ENCODE data around the gene STAC. TPM values are rescaled to one million over a fixed set of nuclear protein-coding genes. Genes with fewer than 3 reads are reported as not detected.

Gene STAC
- total RNA-seq, 1 donor from 2014 or later = not detected

DNA sequence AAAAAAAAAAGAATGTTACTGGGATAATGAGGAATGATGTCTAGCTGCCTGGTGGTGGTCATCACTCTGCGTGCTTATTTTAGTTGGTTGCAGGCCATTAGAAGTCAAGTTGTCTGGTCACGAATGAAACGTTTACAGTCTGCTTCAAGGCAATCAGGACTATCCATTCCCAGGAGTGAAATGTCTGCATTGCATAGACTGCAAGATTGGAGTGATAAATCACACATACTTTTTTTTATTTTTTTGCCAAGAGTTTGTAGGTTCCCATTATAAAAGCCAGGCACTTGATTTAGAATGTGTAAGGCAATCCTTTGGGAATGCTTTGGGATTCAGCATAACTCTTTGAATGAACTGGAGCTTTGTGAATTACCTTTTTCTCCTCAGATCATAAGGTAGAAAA, 132.3 kb downstream of the STAC start:
- H3K27ac Mint-ChIP-seq (ENCODE audit: unreplicated experiment) = no peak overlapping the region

GRCh38 chr3:36514171-36514570, 133.9 kb downstream of the STAC start:
- Mint-ChIP-seq H3K36me3 (ENCODE audit: unreplicated experiment) (no peaks in the 10 kb centered on the region), H3K27ac (ENCODE audit: unreplicated experiment) (no peak overlapping the region), H3K9me3 (ENCODE audit: unreplicated experiment) (no peaks in the 10 kb centered on the region), H3K27me3 (ENCODE audit: unreplicated experiment) (peaks cover 2% of the 10 kb centered on the region), H3K4me1 (ENCODE audit: unreplicated experiment) (no peaks in the 10 kb centered on the region), H3K4me3 (ENCODE audit: unreplicated experiment) (no peak overlapping the region)
- TF ChIP-seq, protein P1, sequence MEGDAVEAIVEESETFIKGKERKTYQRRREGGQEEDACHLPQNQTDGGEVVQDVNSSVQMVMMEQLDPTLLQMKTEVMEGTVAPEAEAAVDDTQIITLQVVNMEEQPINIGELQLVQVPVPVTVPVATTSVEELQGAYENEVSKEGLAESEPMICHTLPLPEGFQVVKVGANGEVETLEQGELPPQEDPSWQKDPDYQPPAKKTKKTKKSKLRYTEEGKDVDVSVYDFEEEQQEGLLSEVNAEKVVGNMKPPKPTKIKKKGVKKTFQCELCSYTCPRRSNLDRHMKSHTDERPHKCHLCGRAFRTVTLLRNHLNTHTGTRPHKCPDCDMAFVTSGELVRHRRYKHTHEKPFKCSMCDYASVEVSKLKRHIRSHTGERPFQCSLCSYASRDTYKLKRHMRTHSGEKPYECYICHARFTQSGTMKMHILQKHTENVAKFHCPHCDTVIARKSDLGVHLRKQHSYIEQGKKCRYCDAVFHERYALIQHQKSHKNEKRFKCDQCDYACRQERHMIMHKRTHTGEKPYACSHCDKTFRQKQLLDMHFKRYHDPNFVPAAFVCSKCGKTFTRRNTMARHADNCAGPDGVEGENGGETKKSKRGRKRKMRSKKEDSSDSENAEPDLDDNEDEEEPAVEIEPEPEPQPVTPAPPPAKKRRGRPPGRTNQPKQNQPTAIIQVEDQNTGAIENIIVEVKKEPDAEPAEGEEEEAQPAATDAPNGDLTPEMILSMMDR (IDR thresholded peaks at IDR 0.05) = no peak
- DNase-seq (ENCODE audit: extremely low spot score, unreplicated experiment) = no peak

More for the DNA sequence above, 132.3 kb downstream of the STAC start:
- no peak overlapping the region for H3K4me3 Mint-ChIP-seq (ENCODE audit: unreplicated experiment)
- H3K36me3 Mint-ChIP-seq (ENCODE audit: unreplicated experiment) = no peaks in the 10 kb centered on the region
- no peaks in the 10 kb centered on the region for H3K4me1 Mint-ChIP-seq (ENCODE audit: unreplicated experiment)
- DNase-seq (ENCODE audit: extremely low spot score, unreplicated experiment) = no peak
- TF ChIP-seq, protein P1 (IDR thresholded peaks at IDR 0.05) = no peak
- peaks cover 2% of the 10 kb centered on the region for H3K27me3 Mint-ChIP-seq (ENCODE audit: unreplicated experiment)
- no peaks in the 10 kb centered on the region for H3K9me3 Mint-ChIP-seq (ENCODE audit: unreplicated experiment)

GRCh38 chr3:36519682-36520081, 139.4 kb downstream of the STAC start:
- H3K27ac Mint-ChIP-seq (ENCODE audit: unreplicated experiment) = no peak overlapping the region

GRCh38 chr3:36520241-36521006, 140.1 kb downstream of the STAC start:
- H3K9me3 Mint-ChIP-seq (ENCODE audit: unreplicated experiment) = no peaks in the 10 kb centered on the region
- no peak for DNase-seq (ENCODE audit: extremely low spot score, unreplicated experiment)
- no peak overlapping the region for H3K4me3 Mint-ChIP-seq (ENCODE audit: unreplicated experiment)
- TF ChIP-seq, protein P1 (IDR thresholded peaks at IDR 0.05) = no peak
- H3K27ac Mint-ChIP-seq (ENCODE audit: unreplicated experiment) = no peak overlapping the region
- H3K27me3 Mint-ChIP-seq (ENCODE audit: unreplicated experiment) = peaks cover 5% of the 10 kb centered on the region
- no peaks in the 10 kb centered on the region for H3K4me1 Mint-ChIP-seq (ENCODE audit: unreplicated experiment)
- H3K36me3 Mint-ChIP-seq (ENCODE audit: unreplicated experiment) = no peaks in the 10 kb centered on the region

More at GRCh38 chr3:36519682-36520081, 139.4 kb downstream of the STAC start:
- peaks cover 5% of the 10 kb centered on the region for H3K27me3 Mint-ChIP-seq (ENCODE audit: unreplicated experiment)
- H3K36me3 Mint-ChIP-seq (ENCODE audit: unreplicated experiment) = no peaks in the 10 kb centered on the region
- DNase-seq (ENCODE audit: extremely low spot score, unreplicated experiment) = no peak
- H3K4me3 Mint-ChIP-seq (ENCODE audit: unreplicated experiment) = no peak overlapping the region
- no peaks in the 10 kb centered on the region for H3K9me3 Mint-ChIP-seq (ENCODE audit: unreplicated experiment)
- H3K4me1 Mint-ChIP-seq (ENCODE audit: unreplicated experiment) = no peaks in the 10 kb centered on the region
- TF ChIP-seq, protein P1 (IDR thresholded peaks at IDR 0.05) = no peak

- no peaks in the 10 kb centered on the region for H3K9me3 Mint-ChIP-seq (ENCODE audit: unreplicated experiment)
- H3K36me3 Mint-ChIP-seq (ENCODE audit: unreplicated experiment) = no peaks in the 10 kb centered on the region
- peaks cover 3% of the 10 kb centered on the region for H3K27me3 Mint-ChIP-seq (ENCODE audit: unreplicated experiment)
- H3K4me3 Mint-ChIP-seq (ENCODE audit: unreplicated experiment) = no peak overlapping the region
- H3K27ac Mint-ChIP-seq (ENCODE audit: unreplicated experiment) = no peak overlapping the region
- no peak for DNase-seq (ENCODE audit: extremely low spot score, unreplicated experiment)
- no peaks in the 10 kb centered on the region for H3K4me1 Mint-ChIP-seq (ENCODE audit: unreplicated experiment)
- TF ChIP-seq, protein P1 (IDR thresholded peaks at IDR 0.05) = no peak
Measured at GRCh38 chr3:36521007-36521379, 140.7 kb downstream of the STAC start.

Measured in osteocyte (in vitro differentiated cells).